GM21515 (cell line): ENCODE data around the gene ACOT7.
A peak's percentile ranks its signal among the peaks of the same experiment; 100 is the strongest.
"Not testable (repeated sequence)": the region's sequence is repeated elsewhere in the genome, so short reads cannot be mapped to it uniquely, and the experiment has no call there.

Experiments used
- ATAC-seq: cut with Tn5 transposase; IDR thresholded peaks from one replicate; pipeline ENCODE4 v1.9.1; 2021; ENCODE audit not compliant: unreplicated experiment

ACOT7 gene

GRCh38 chr1:6401673-6402072 is 8.1 kb upstream of the ACOT7 start:
- no peak for ATAC-seq

- no peak for ATAC-seq
Observed at GRCh38 chr1:6399294-6399693, 5.7 kb upstream of the ACOT7 start.

- no peak for ATAC-seq
Observed at GRCh38 chr1:6397844-6398441, 4.4 kb upstream of the ACOT7 start.

GRCh38 chr1:6396998-6397397 is 3.4 kb upstream of the ACOT7 start:
- ATAC-seq: no peak

GRCh38 chr1:6395781-6396244 is 2.2 kb upstream of the ACOT7 start:
- not testable (repeated sequence) for ATAC-seq

GRCh38 chr1:6395130-6395529 is 1.6 kb upstream of the ACOT7 start:
- not testable (repeated sequence) for ATAC-seq

- ATAC-seq: peak; percentile 26
Observed at GRCh38 chr1:6392809-6393399, 663 bp downstream of the ACOT7 start.

GRCh38 chr1:6391951-6392808 is 1.4 kb downstream of the ACOT7 start:
- peak; percentile 2 for ATAC-seq

- ATAC-seq: no peak
Observed at GRCh38 chr1:6389971-6390370, 3.6 kb downstream of the ACOT7 start.

GRCh38 chr1:6386371-6386949 is 7.1 kb downstream of the ACOT7 start:
- no peak for ATAC-seq

GRCh38 chr1:6385488-6386191 is 7.9 kb downstream of the ACOT7 start:
- no peak for ATAC-seq

GRCh38 chr1:6384962-6385361 is 8.6 kb downstream of the ACOT7 start:
- ATAC-seq: no peak

- ATAC-seq: no peak
Observed at GRCh38 chr1:6384135-6384534, 9.4 kb downstream of the ACOT7 start.

GRCh38 chr1:6380037-6380436 is 13.5 kb downstream of the ACOT7 start:
- no peak for ATAC-seq

- no peak for ATAC-seq
Observed at GRCh38 chr1:6378096-6378746, 15.3 kb downstream of the ACOT7 start.

- no peak for ATAC-seq
Observed at GRCh38 chr1:6373961-6374720, 19.4 kb downstream of the ACOT7 start.

- ATAC-seq: not testable (repeated sequence)
Observed at GRCh38 chr1:6372236-6372635, 21.3 kb downstream of the ACOT7 start.

- no peak for ATAC-seq
Observed at GRCh38 chr1:6370006-6370405, 23.6 kb downstream of the ACOT7 start.

- ATAC-seq: no peak
Observed at GRCh38 chr1:6367381-6368012, 26.1 kb downstream of the ACOT7 start.
